Progenitor cell of endocrine pancreas (in vitro differentiated cells): ENCODE measurements around the gene CELF4. TPM values are rescaled to one million over a fixed set of nuclear protein-coding genes. Genes with fewer than 3 reads are reported as not detected.

ENCODE experiments used
- DNase-seq: peaks from one replicate; pipeline ENCODE4 v3.0.0; 2021; ENCODE audit warnings: low spot score; ENCODE audit not compliant: unreplicated experiment
- H3K27ac Mint-ChIP-seq: 2 replicates; pipeline ENCODE4 v1.8.0; 2021; ENCODE audit warnings: mild to moderate bottlenecking, moderate library complexity, mixed read lengths
- H3K27me3 Mint-ChIP-seq: 2 replicates; pipeline ENCODE4 v1.8.0; 2021; ENCODE audit warnings: mixed read lengths
- H3K36me3 Mint-ChIP-seq: 2 replicates; pipeline ENCODE4 v1.8.0; 2022; ENCODE audit warnings: mixed read lengths; ENCODE audit not compliant: insufficient read depth
- H3K4me1 Mint-ChIP-seq: 2 replicates; pipeline ENCODE4 v1.8.0; 2021; ENCODE audit warnings: low read depth, mixed read lengths
- H3K4me3 Mint-ChIP-seq: 2 replicates; pipeline ENCODE4 v1.8.0; 2021; ENCODE audit warnings: low read depth, mild to moderate bottlenecking, moderate library complexity, mixed read lengths
- H3K9me3 Mint-ChIP-seq: 2 replicates; pipeline ENCODE4 v1.8.0; 2021; ENCODE audit warnings: low read depth, mixed read lengths
- CTCF ChIP-seq: fragments of 200-600 bp; sonication (generic); IDR thresholded peaks from one replicate; pipeline ENCODE4 v1.5.0; 2021; ENCODE audit warnings: antibody characterized with exemption, mild to moderate bottlenecking; ENCODE audit not compliant: unreplicated experiment
- total RNA-seq: library from RNA; stranded (reverse); gene quantifications from 2 replicates; pipeline ENCODE4 v1.2.1, GENCODE V29; 2021

CELF4 gene
- total RNA-seq, 1 donor from 2014 or later, result 4.6 TPM

- Mint-ChIP-seq H3K4me3 (no peak overlapping the region), H3K27me3 (peaks cover 13% of the 10 kb centered on the region), H3K9me3 (no peaks in the 10 kb centered on the region), H3K27ac (no peak overlapping the region), H3K36me3 (no peaks in the 10 kb centered on the region), H3K4me1 (peaks cover 30% of the 10 kb centered on the region)
- DNase-seq, result no peak
- no peak for TF ChIP-seq CTCF
Observed at GRCh38 chr18:37447962-37448888, 117.4 kb downstream of the CELF4 start.

- Mint-ChIP-seq H3K9me3 (no peaks in the 10 kb centered on the region), H3K27me3 (peaks cover 15% of the 10 kb centered on the region), H3K36me3 (no peaks in the 10 kb centered on the region), H3K4me3 (no peak overlapping the region), H3K27ac (no peak overlapping the region), H3K4me1 (peaks cover 19% of the 10 kb centered on the region)
- no peak for TF ChIP-seq CTCF
- no peak for DNase-seq
Observed at GRCh38 chr18:37445836-37446235, 119.8 kb downstream of the CELF4 start.

- no peak for DNase-seq
- H3K36me3 Mint-ChIP-seq, result no peaks in the 10 kb centered on the region
- H3K27ac Mint-ChIP-seq, result no peak overlapping the region
- TF ChIP-seq CTCF, result no peak
- H3K9me3 Mint-ChIP-seq, result no peaks in the 10 kb centered on the region
- no peak overlapping the region for H3K4me3 Mint-ChIP-seq
- H3K27me3 Mint-ChIP-seq, result peaks cover 15% of the 10 kb centered on the region
- peaks cover 14% of the 10 kb centered on the region for H3K4me1 Mint-ChIP-seq
Observed at GRCh38 chr18:37445368-37445767, 120.2 kb downstream of the CELF4 start.

GRCh38 chr18:37443325-37444055 lies 122.1 kb downstream of the CELF4 start:
- no peaks in the 10 kb centered on the region for H3K9me3 Mint-ChIP-seq
- no peak for TF ChIP-seq CTCF

GRCh38 chr18:37442477-37442876 lies 123.1 kb downstream of the CELF4 start:
- H3K27me3 Mint-ChIP-seq, result peaks cover 14% of the 10 kb centered on the region
- H3K36me3 Mint-ChIP-seq, result no peaks in the 10 kb centered on the region
- H3K4me3 Mint-ChIP-seq, result no peak overlapping the region
- no peak for TF ChIP-seq CTCF
- peaks cover 9% of the 10 kb centered on the region for H3K4me1 Mint-ChIP-seq
- no peak overlapping the region for H3K27ac Mint-ChIP-seq
- no peak for DNase-seq
- no peaks in the 10 kb centered on the region for H3K9me3 Mint-ChIP-seq

More at GRCh38 chr18:37443325-37444055, 122.1 kb downstream of the CELF4 start:
- Mint-ChIP-seq H3K4me3 (no peak overlapping the region), H3K36me3 (no peaks in the 10 kb centered on the region), H3K4me1 (peaks cover 9% of the 10 kb centered on the region), H3K27me3 (peaks cover 15% of the 10 kb centered on the region), H3K27ac (no peak overlapping the region)
- no peak for DNase-seq
